Cardiac septum (tissue), 1 donor: ENCODE measurements around the gene ISLR. TPM values are rescaled to one million over a fixed set of nuclear protein-coding genes. Genes with fewer than 3 reads are reported as not detected.

Experiments used
- DNase-seq: peaks from one replicate; pipeline ENCODE4 v3.0.0-alpha.2; 2020; ENCODE audit warnings: low spot score
- intact Hi-C: fragments of 100-400 bp; cut with DNase I; formaldehyde crosslinking; loops from one replicate; pipeline ENCODE4 v1.14.0; 2022
- total RNA-seq: library from RNA; stranded (reverse); fragmentation: NEBNext Ultra II Directional; extraction: Animal tissue kit (Norgen Biotek cat#: 25700); gene quantifications from one replicate; pipeline ENCODE4 v1.2.1, GENCODE V29; 2021
- donor health status: DM: no; HTN: no; CAD: no.

The ISLR gene
- total RNA-seq, 1 donor from 2014 or later = 16.2 TPM

- intact Hi-C loops = no loop called here
- no peak for DNase-seq
Measured at GRCh38 chr15:74222240-74223119, 49.0 kb downstream of the ISLR start.

DNA sequence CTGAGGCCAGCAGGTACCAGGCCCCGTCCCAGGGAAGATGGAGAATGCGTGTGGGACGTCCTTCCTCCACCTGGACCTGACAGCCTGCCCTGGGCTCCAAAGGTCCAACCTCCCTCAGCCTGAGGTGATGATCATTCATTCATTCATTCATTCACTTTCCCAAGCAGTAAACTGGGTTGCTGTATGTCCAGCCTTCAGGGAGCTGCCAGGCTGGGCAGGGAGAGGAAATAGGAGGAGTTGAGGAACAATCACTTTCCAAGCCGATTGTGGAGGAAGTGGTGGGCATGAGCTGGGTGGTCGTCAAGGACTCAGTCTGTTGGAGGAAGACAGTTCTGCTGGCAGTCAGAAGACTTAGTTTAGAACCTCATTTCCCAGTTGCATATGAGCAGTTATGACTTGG is 52.4 kb downstream of the ISLR start:
- DNase-seq = no peak
- intact Hi-C loops = no loop called here

Other genes starting within 250 kb of the ISLR start
- 29.1 TPM for gene LOXL1, start 247.2 kb upstream of the ISLR start, total RNA-seq
- gene STOML1, start 181.4 kb upstream of the ISLR start, total RNA-seq = 32.1 TPM
- 24.6 TPM for gene PML, start 179.0 kb upstream of the ISLR start, total RNA-seq
- not detected for gene GOLGA6A, start 91.2 kb upstream of the ISLR start, total RNA-seq
- 4.1 TPM for gene ISLR2, start 43.1 kb upstream of the ISLR start, total RNA-seq
- gene STRA6, start 29.1 kb downstream of the ISLR start, total RNA-seq = 0.13 TPM
- not detected for gene CCDC33, start 62.6 kb downstream of the ISLR start, total RNA-seq
- gene CYP11A1, start 193.9 kb downstream of the ISLR start, total RNA-seq = 2.5 TPM